ENCODE measurements around the gene MLLT1.
"Not testable (repeated sequence)": the region's sequence is repeated elsewhere in the genome, so short reads cannot be mapped to it uniquely, and the experiment has no call there.

The MLLT1 gene

GRCh38 chr19:6279931-6280591, at the start of gene MLLT1:
Gene MLLT1, minus strand, starts transcription at chr19:6279975. Its CDS starts 191 bp downstream, at chr19:6279784.
- DNase-seq: peak; percentile 98

GRCh38 chr19:6326815-6327214, 47.0 kb upstream of the MLLT1 start:
- DNase-seq: no peak

- DNase-seq: no peak
Measured at GRCh38 chr19:6325614-6326013, 45.8 kb upstream of the MLLT1 start.

DNA sequence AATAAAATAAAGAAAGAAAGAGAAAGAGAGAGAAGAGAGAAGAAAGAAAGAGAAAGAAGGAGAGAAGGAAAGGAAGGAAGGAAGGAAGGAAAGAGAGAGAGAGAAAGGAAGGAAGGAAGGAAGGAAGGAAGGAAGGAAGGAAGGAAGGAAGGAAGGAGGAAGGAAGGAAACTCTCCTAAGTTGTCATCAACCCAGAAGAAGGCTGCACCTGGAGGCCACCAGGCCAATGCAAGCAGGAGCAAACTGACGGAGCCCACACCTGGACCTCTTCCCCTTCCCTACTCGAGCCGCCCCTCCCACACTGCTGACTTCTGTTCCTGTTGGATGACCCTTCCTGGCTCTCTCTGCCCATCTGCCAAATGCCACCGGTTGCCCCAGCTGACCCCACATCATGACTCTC, 45.0 kb upstream of the MLLT1 start:
- no peak for DNase-seq

DNA sequence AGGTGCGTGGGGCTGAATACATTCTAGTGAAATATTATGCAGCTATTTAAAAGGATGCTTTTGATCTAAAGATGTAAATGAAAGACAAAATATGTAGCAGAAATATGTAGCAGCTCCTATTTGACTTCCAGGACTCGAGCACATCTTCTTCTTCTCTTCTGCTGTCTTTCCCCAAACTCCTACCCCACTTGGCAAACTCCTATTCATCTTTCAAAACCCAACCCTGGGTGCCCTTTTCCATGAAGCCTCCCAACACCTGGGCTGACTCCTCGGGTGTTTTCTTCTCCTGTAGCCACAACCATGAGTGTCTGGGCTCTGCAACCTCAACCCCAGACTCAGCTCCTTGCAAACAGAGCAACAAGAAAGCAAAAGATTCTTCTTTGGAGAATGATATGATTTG, 42.5 kb upstream of the MLLT1 start:
- no peak for DNase-seq

DNA sequence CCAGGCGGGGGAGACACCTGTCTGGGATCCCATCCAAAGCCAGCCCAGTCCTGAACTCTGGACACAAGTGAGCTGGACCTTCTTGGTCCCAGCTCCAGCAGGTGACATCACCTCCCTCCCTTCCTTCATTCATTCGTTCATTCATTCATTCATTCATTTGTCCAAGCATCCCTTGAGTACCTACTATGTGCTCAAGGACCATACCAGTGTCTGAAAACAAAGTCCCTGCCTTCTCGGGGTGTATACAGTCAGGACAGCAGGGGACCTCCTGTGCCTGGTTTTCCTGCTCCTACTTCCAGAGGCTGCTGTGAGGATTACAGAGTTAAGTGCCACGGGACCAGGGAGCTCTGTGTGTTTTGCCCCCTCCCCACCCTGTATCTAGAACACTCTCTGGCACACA, 39.6 kb upstream of the MLLT1 start:
- no peak for DNase-seq

DNA sequence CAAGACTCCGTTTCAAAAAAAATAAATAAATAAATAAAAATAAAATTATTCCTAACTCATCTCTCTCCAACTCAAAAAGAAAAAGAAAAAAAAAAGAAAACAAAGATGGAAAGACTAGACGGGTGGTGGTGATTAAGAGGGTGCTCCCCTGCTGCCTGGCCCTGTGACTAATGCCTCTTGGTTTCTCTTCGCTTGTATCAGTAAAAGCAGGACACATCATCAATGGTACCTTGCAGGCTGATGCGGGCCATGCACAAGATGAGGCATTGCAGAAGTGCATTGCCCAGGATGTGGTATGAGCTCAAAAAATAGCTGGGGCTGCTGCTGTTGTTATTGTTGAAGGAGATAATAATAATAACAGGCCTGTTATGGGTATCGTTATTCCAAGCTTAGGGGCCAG, 39.0 kb upstream of the MLLT1 start:
- peak; percentile 16 for DNase-seq

GRCh38 chr19:6315646-6316045, 35.9 kb upstream of the MLLT1 start:
- DNase-seq: not testable (repeated sequence)

DNA sequence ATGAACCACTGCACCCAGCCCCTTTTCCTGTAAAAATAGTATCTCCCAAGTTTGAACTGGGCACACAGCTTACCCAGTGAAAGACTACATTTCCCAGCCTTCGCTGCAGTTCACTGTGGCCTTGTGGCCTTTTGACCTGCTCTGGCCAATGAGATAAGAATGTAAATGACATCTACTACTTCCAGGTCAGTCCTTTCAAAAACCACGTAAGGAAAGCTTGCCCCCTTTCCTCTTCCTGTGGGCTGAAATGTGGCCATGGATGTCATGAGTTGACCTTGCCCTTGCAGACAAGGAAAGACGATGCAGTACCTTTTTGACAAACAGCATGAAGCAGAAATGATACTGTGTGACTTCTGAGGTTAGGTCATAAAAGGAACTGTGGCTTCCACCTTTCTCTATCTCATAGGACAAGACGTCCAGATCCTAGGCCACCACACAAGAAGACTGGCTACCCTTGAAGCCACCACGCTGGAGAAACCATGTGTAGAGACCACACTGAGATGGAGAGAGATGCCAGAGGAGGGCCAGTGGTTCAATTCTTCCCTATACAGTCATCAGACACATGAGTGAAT, 33.7 kb upstream of the MLLT1 start:
- DNase-seq: no peak

DNA sequence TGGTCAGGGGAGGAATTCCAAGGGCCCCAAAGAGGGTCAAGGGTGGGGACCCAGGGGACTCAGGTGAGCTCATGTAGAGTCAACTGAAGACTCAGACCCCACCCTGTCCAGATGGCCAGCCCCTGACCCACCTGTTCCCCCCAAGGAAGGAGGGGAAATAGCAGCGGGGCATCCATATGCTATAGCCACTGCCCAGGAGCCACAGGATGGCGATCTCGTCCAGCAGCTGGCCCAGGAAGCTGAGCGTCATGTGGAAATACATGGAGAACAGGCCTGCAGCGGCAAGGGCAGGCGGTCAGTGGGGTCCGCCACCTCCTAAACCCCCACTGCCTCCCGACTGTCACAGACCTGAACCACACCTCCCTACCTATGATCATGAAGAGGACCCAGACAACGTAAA, 32.2 kb upstream of the MLLT1 start:
- DNase-seq: no peak

DNA sequence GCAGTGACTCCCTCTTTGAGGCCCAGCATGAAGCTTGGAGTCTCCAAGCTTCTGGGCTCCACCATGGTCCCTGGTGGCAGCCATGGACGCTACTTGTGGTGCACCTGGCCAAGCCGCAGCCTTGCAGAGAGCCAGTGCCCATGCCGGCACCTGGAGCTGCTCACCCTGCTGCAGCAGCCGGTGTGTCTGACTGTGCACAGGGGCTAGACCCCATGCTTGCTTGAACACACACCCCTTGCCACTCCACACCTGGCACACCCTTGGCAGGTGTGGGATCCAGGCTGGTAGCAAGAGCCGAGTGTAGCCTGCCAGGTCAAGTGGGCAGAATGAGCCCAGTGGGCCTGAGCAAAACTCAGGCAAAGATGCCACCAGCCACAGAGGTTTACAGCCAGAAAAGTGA, 18.6 kb upstream of the MLLT1 start:
- no peak for DNase-seq

GRCh38 chr19:6297202-6297601, 17.4 kb upstream of the MLLT1 start:
- DNase-seq: no peak

DNA sequence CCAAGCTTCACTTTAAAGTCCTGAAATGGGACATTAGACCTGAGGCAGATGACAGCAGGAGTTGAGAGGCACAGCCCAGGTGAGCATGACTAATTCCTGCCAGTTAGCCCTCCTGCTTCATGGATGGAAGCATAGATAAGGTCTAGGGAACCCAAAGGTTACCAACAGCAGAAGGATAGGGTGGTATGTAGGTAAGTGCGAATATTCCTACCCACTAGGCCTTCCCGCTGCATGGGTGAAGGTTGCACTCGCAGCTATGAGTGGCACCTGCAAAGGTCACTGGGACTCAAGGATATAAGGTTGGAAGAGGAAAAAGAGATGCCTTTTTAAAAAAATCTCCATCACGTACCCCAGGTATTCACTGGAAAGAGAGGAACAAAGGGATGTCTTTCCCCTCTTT, 12.2 kb upstream of the MLLT1 start:
- DNase-seq: no peak

- no peak for DNase-seq
Measured at GRCh38 chr19:6288737-6289136, 9.0 kb upstream of the MLLT1 start.

- DNase-seq: no peak
Measured at GRCh38 chr19:6287269-6287885, 7.6 kb upstream of the MLLT1 start.

DNA sequence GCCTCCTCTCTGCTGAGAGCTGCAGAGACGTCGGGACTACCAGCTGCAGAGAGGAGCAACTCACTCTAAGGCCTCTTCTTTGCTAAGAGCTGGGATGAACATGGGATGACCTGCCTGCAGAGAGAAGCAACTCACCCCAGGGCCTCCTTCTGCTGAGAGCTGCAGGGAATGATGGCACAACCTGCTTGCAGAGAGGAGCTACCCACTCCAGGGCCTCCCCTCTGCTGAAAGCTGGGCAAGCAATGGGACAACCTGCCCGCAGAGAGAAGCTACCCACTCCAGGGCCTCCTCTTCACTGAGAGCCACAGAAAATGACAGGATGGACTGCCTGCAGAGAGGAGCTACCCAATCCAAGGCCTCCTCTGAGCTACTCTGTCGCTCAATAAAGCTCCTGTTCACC, 6.9 kb upstream of the MLLT1 start:
- no peak for DNase-seq

GRCh38 chr19:6282393-6282792, 2.6 kb upstream of the MLLT1 start:
- DNase-seq: not testable (repeated sequence)

GRCh38 chr19:6279620-6279930, 200 bp downstream of the MLLT1 start:
- DNase-seq: no peak

GRCh38 chr19:6278740-6279619, 795 bp downstream of the MLLT1 start:
- no peak for DNase-seq

DNA sequence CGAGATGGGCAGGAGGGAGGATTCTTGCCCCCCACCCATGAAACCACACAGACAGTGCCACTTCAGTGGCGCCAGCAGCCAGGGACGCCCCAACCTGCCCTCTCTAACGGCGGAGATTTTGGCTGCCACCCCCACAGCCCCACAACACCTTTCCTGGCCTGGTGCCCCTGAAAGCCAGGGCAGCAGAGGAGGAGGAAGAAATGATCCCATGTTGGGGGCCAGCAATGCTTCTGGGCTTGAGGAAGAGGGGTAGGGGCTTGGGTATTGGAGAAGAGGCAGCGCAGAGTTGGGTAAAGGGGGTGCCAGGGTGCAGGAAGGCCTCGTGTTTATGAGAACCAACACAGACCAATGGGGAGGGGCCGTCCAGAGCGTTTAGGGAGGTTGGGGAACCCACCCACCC, 1.7 kb downstream of the MLLT1 start:
- DNase-seq: no peak

GRCh38 chr19:6276447-6276846, 3.3 kb downstream of the MLLT1 start:
- no peak for DNase-seq

GRCh38 chr19:6275170-6275744, 4.5 kb downstream of the MLLT1 start:
- DNase-seq: no peak

GRCh38 chr19:6274756-6275155, 5.0 kb downstream of the MLLT1 start:
- no peak for DNase-seq

Measured in activated CD4-positive, alpha-beta T cell treated with anti-CD3 and anti-CD28 coated beads, Interleukin-2, Interleukin-6, amounts not matched to agents 100 ng/mL and 50 ng/mL, durations not matched to agents 16 hours and 8 hours (primary cell).